22Rv1 (cell line): ENCODE results near the gene TBC1D2.

Experiments
- ZFX ChIP-seq: fragments of 450-650 bp; IDR thresholded peaks from 2 replicates; pipeline ENCODE4 v1.6.1; 2017; ENCODE audit warnings: antibody characterized with exemption, borderline replicate concordance
- TF ChIP-seq, protein P1 (sequence below): fragments of 450-650 bp; IDR thresholded peaks from 2 replicates; pipeline ENCODE4 v1.5.1; 2017; ENCODE audit warnings: mild to moderate bottlenecking

DNA sequence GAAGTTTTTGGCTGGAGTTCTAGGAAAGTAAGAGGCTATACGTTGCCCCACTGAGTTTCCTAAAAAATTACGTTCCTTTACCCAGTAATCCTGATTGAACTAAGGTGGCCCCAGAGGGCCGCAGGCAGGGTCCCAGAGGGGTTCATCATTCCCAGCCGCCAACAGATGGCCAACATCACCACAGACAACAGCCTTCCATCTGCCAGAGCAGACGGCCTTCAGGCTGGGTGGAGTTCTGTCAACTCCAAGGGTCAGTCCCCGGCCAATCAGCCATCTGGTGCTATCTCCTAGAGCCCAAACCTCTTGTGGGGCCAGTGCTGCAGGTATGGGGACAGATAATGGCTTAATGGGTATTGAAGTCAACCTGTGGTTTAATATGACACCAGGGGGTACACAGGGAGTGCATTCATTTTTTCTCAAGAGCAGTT, 30.4 kb downstream of the TBC1D2 start:
- TF ChIP-seq, protein P1, sequence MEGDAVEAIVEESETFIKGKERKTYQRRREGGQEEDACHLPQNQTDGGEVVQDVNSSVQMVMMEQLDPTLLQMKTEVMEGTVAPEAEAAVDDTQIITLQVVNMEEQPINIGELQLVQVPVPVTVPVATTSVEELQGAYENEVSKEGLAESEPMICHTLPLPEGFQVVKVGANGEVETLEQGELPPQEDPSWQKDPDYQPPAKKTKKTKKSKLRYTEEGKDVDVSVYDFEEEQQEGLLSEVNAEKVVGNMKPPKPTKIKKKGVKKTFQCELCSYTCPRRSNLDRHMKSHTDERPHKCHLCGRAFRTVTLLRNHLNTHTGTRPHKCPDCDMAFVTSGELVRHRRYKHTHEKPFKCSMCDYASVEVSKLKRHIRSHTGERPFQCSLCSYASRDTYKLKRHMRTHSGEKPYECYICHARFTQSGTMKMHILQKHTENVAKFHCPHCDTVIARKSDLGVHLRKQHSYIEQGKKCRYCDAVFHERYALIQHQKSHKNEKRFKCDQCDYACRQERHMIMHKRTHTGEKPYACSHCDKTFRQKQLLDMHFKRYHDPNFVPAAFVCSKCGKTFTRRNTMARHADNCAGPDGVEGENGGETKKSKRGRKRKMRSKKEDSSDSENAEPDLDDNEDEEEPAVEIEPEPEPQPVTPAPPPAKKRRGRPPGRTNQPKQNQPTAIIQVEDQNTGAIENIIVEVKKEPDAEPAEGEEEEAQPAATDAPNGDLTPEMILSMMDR: no peak
- no peak for TF ChIP-seq ZFX
